ENCODE results near the gene DUSP8.
A peak's percentile ranks its signal among the peaks of the same experiment; 100 is the strongest.
"Not testable (repeated sequence)": the region's sequence is repeated elsewhere in the genome, so short reads cannot be mapped to it uniquely, and the experiment has no call there.

Gene DUSP8

GRCh38 chr11:1597994-1598380 lies 25.9 kb upstream of the DUSP8 start, which contains the start of gene KRTAP5-2:
KRTAP5-2 (minus strand) TSS chr11:1598294; CDS start chr11:1598250, 44 bp downstream.
- CTCF ChIA-PET: interaction anchor here (1.2 kb wide), 1 partner anchor 23 kb away, joined by 3 read pairs; no protein-coding TSS in a partner anchor
- Mint-ChIP-seq H3K4me3 (no peak within 1 kb of the TSS), H3K4me1 (peaks cover 5% of the 10 kb centered on the region), H3K36me3 (no peaks in the 10 kb centered on the region), H3K27ac (peak within 1 kb of the TSS; percentile 38), H3K27me3 (peaks cover 69% of the 10 kb centered on the region), H3K9me3 (no peaks in the 10 kb centered on the region)
- no peak for DNase-seq

- Mint-ChIP-seq H3K27me3 (peaks cover 73% of the 10 kb centered on the region), H3K4me1 (peaks cover 5% of the 10 kb centered on the region), H3K36me3 (no peaks in the 10 kb centered on the region), H3K9me3 (no peaks in the 10 kb centered on the region), H3K27ac (no peak overlapping the region), H3K4me3 (no peak overlapping the region)
- CTCF ChIA-PET: interaction anchor here (1.2 kb wide), 1 partner anchor 23 kb away, joined by 3 read pairs; no protein-coding TSS in a partner anchor
- DNase-seq: no peak
Observed at GRCh38 chr11:1597331-1597993, 25.4 kb upstream of the DUSP8 start.

GRCh38 chr11:1596576-1597121 lies 24.6 kb upstream of the DUSP8 start:
- H3K36me3 Mint-ChIP-seq, H3K27ac Mint-ChIP-seq, DNase-seq, H3K4me1 Mint-ChIP-seq, H3K9me3 Mint-ChIP-seq, H3K4me3 Mint-ChIP-seq: not testable (repeated sequence)
- H3K27me3 Mint-ChIP-seq: peaks cover 74% of the 10 kb centered on the region
- CTCF ChIA-PET: interaction anchor here (1.2 kb wide), 1 partner anchor 22 kb away, joined by 3 read pairs; no protein-coding TSS in a partner anchor

- CTCF ChIA-PET: interaction anchor here (1.2 to 1.8 kb wide), 3 partner anchors 12 to 49 kb away, joined by 3 to 4 read pairs (median 4); partner anchors contain the start of gene KRTAP5-3
- H3K9me3 Mint-ChIP-seq, H3K4me1 Mint-ChIP-seq, H3K27ac Mint-ChIP-seq, H3K4me3 Mint-ChIP-seq, DNase-seq, H3K36me3 Mint-ChIP-seq: not testable (repeated sequence)
- H3K27me3 Mint-ChIP-seq: peaks cover 72% of the 10 kb centered on the region
Observed at GRCh38 chr11:1595994-1596575, 24.0 kb upstream of the DUSP8 start.

DNA sequence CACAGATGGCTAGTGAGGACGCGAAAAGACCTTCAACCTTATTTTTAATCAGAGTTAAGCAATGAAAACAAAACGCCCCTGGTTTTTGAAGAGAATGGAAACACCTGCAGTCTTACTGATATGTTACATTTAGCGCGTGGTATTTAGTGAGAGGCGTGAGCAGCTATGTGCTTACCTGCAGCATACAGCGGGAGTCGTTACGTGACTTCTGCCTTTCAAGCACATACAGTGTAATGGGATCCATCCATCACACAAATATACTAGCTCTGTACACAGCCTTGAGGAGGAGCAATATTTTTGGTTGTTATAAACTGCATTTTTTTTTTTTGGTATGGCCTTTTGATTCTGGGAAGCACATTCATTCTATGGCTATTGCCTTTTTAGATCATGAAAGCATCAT lies 20.6 kb upstream of the DUSP8 start:
- H3K4me3 Mint-ChIP-seq: no peak overlapping the region
- CTCF ChIA-PET: interaction anchor here (0.7 to 1.4 kb wide), 2 partner anchors 38 to 54 kb away, joined by 3 to 4 read pairs; no protein-coding TSS in a partner anchor
- H3K27ac Mint-ChIP-seq: no peak overlapping the region
- H3K36me3 Mint-ChIP-seq: peaks cover 11% of the 10 kb centered on the region
- H3K4me1 Mint-ChIP-seq: peaks cover 20% of the 10 kb centered on the region
- no peak for DNase-seq
- peaks cover 60% of the 10 kb centered on the region for H3K27me3 Mint-ChIP-seq
- peaks cover 12% of the 10 kb centered on the region for H3K9me3 Mint-ChIP-seq

DNA sequence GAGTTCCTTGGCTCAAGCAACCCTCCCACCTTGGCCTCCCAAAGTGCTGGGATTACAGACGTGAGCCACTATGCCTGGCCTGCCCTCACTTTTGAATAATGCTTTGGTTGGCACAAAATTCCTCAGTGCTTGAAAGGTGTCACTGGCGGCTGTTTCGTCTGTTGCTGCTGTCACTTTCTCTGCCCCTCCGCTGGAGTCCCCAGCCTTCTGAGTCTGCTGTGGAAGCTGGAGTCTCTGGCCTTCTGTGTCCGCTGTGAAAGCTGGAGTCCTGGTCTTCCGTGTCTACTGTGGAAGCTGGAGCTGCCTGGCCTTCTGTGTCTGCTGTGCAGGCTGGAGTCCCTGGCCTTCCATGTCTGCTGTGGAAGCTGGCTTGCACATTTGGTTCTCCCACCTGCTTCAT lies 17.9 kb upstream of the DUSP8 start:
- DNase-seq: no peak
- H3K27ac Mint-ChIP-seq: peak overlapping the region; percentile 64
- peaks cover 14% of the 10 kb centered on the region for H3K4me1 Mint-ChIP-seq
- H3K4me3 Mint-ChIP-seq: no peak overlapping the region
- CTCF ChIA-PET: interaction anchor here (1.0 to 2.6 kb wide), 2 partner anchors 15 to 137 kb away, joined by 3 to 14 read pairs; no protein-coding TSS in a partner anchor
- peaks cover 12% of the 10 kb centered on the region for H3K9me3 Mint-ChIP-seq
- H3K36me3 Mint-ChIP-seq: peaks cover 11% of the 10 kb centered on the region
- peaks cover 47% of the 10 kb centered on the region for H3K27me3 Mint-ChIP-seq

DNA sequence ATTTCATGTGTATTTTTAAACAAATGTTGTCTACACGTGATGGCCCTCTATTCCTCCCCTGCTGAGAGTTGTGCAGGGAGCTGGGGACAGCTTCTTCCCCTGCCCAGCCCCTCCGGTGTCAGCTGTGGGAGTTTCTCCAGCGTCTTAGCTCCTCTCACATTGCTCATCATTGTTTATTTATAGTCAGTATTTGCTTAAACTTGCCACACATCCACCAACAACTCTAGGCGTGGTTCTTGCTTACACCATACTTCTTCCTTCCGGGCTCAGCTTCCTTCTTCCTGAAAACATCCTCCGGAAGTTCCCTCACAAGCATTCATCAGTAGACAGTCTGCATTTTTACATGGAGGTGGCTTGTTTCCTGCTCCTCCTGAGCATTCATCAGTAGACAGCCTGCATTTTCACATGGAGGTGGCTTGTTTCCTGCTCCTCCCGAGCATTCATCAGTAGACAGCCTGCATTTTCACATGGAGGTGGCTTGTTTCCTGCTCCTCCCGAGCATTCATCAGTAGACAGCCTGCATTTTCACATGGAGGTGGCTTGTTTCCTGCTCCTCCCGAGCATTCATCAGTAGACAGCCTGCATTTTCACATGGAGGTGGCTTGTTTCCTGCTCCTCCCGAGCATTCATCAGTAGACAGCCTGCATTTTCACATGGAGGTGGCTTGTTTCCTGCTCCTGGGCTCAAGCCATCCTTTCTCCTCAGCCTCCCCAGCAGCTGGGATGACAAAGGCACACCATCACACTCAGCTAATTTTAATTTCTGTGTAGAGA lies 17.3 kb upstream of the DUSP8 start:
- Mint-ChIP-seq H3K27me3 (peaks cover 44% of the 10 kb centered on the region), H3K9me3 (peaks cover 12% of the 10 kb centered on the region), H3K36me3 (peaks cover 11% of the 10 kb centered on the region), H3K4me1 (peaks cover 15% of the 10 kb centered on the region), H3K4me3 (peak overlapping the region; percentile 43), H3K27ac (peak overlapping the region; percentile 93)
- CTCF ChIA-PET: interaction anchor here (1.0 to 2.6 kb wide), 2 partner anchors 15 to 137 kb away, joined by 3 to 14 read pairs; no protein-coding TSS in a partner anchor
- peak; percentile 43 for DNase-seq

- H3K4me1 Mint-ChIP-seq: peaks cover 20% of the 10 kb centered on the region
- H3K9me3 Mint-ChIP-seq: peaks cover 12% of the 10 kb centered on the region
- H3K27me3 Mint-ChIP-seq: peaks cover 33% of the 10 kb centered on the region
- H3K27ac Mint-ChIP-seq: no peak overlapping the region
- no peak overlapping the region for H3K4me3 Mint-ChIP-seq
- CTCF ChIA-PET: interaction anchor here (1.0 kb wide), 1 partner anchor 12 kb away, joined by 7 read pairs; no protein-coding TSS in a partner anchor
- peaks cover 11% of the 10 kb centered on the region for H3K36me3 Mint-ChIP-seq
- DNase-seq: no peak
Observed at GRCh38 chr11:1586699-1587098, 14.6 kb upstream of the DUSP8 start.

GRCh38 chr11:1584661-1585370 lies 12.7 kb upstream of the DUSP8 start, which contains the start of gene KRTAP5-1:
KRTAP5-1 (minus strand) TSS chr11:1585283; CDS start chr11:1585249, 34 bp downstream.
- Mint-ChIP-seq H3K4me1 (peaks cover 16% of the 10 kb centered on the region), H3K27me3 (peaks cover 28% of the 10 kb centered on the region)
- DNase-seq, H3K9me3 Mint-ChIP-seq, H3K4me3 Mint-ChIP-seq, H3K27ac Mint-ChIP-seq, H3K36me3 Mint-ChIP-seq: not testable (repeated sequence)
- CTCF ChIA-PET: interaction anchor here (2.1 kb wide), 1 partner anchor 10 kb away, joined by 7 read pairs; no protein-coding TSS in a partner anchor

- H3K27me3 Mint-ChIP-seq: peaks cover 34% of the 10 kb centered on the region
- H3K27ac Mint-ChIP-seq, H3K4me1 Mint-ChIP-seq, H3K36me3 Mint-ChIP-seq, H3K4me3 Mint-ChIP-seq, DNase-seq, H3K9me3 Mint-ChIP-seq: not testable (repeated sequence)
- CTCF ChIA-PET: interaction anchor here (1.3 kb wide), 1 partner anchor 12 kb away, joined by 3 read pairs; no protein-coding TSS in a partner anchor
Observed at GRCh38 chr11:1582909-1583308, 10.8 kb upstream of the DUSP8 start.

DNA sequence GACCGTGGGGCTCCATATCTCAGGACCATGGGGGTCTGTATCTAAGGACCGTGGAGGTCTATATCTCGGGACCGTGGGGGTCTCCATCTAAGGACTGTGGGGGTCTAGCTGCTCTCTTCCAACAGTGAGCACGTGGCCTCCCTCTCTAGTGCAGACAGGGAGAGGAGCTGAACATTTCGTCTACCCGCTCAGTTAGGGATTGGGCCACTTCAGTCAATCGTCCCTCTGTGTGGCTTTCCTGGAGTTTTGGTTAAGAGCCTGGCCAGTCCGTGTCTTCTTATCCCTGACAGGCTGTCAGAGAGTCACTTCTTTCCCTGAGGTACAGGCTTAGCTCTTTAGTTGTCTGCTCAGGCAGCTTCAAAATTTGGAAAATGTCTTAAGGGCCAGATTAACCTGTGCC lies 9.9 kb upstream of the DUSP8 start:
- Mint-ChIP-seq H3K27me3 (peaks cover 28% of the 10 kb centered on the region), H3K36me3 (no peaks in the 10 kb centered on the region), H3K4me3 (no peak overlapping the region), H3K27ac (no peak overlapping the region), H3K9me3 (peaks cover 8% of the 10 kb centered on the region), H3K4me1 (peaks cover 5% of the 10 kb centered on the region)
- no peak for DNase-seq
- CTCF ChIA-PET: interaction anchor here (1.3 kb wide), 1 partner anchor 13 kb away, joined by 3 read pairs; no protein-coding TSS in a partner anchor

DNA sequence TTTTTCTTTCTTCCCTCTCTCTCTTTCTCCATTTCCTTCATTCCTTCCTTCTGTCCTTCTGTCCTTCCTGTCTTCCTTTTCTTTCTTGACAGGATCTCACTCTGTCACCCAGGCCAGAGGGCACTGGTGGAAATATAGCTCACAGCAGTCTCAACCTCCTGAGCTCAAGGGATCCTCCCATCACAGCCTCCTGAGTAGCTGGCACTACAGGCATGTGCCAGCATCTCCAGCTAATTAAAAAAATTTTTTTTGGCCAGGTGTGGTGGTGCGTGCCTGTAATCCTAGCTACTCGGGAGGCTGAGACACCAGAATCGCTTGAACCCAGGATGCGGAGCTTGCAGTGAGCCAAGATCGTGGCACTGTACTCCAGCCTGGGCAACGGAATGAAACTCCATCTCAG lies 4.8 kb upstream of the DUSP8 start:
- Mint-ChIP-seq H3K4me1 (peaks cover 15% of the 10 kb centered on the region), H3K27me3 (peaks cover 46% of the 10 kb centered on the region), H3K36me3 (no peaks in the 10 kb centered on the region), H3K4me3 (no peak overlapping the region), H3K9me3 (peaks cover 8% of the 10 kb centered on the region), H3K27ac (no peak overlapping the region)
- no peak for DNase-seq
- CTCF ChIA-PET: interaction anchor here (1.5 to 4.3 kb wide), 2 partner anchors 29 to 124 kb away, joined by 6 to 51 read pairs; no protein-coding TSS in a partner anchor

- not testable (repeated sequence) for H3K4me3 Mint-ChIP-seq, H3K9me3 Mint-ChIP-seq, H3K36me3 Mint-ChIP-seq, DNase-seq, H3K27ac Mint-ChIP-seq
- H3K4me1 Mint-ChIP-seq: peaks cover 16% of the 10 kb centered on the region
- peaks cover 49% of the 10 kb centered on the region for H3K27me3 Mint-ChIP-seq
- CTCF ChIA-PET: interaction anchor here (1.5 to 4.3 kb wide), 6 partner anchors 11 to 376 kb away, joined by 7 to 51 read pairs (median 12); no protein-coding TSS in a partner anchor
Observed at GRCh38 chr11:1575756-1576155, 3.7 kb upstream of the DUSP8 start.

Measured in activated naive CD4-positive, alpha-beta T cell treated with anti-CD3 and anti-CD28 coated beads, Interleukin-2, amount 10 ng/mL, durations not matched to agents 7 days and 5 days (primary cell).